ENCODE measurements around the gene REXO1. TPM values are rescaled to one million over a fixed set of nuclear protein-coding genes. Genes with fewer than 3 reads are reported as not detected.

Gene REXO1
- total and polyA plus RNA-seq, 2 of the 8 experiments (the other 6 are each of a cell fraction or from before 2014, with no cell fraction given), result 42.4 to 44.3 TPM

DNA sequence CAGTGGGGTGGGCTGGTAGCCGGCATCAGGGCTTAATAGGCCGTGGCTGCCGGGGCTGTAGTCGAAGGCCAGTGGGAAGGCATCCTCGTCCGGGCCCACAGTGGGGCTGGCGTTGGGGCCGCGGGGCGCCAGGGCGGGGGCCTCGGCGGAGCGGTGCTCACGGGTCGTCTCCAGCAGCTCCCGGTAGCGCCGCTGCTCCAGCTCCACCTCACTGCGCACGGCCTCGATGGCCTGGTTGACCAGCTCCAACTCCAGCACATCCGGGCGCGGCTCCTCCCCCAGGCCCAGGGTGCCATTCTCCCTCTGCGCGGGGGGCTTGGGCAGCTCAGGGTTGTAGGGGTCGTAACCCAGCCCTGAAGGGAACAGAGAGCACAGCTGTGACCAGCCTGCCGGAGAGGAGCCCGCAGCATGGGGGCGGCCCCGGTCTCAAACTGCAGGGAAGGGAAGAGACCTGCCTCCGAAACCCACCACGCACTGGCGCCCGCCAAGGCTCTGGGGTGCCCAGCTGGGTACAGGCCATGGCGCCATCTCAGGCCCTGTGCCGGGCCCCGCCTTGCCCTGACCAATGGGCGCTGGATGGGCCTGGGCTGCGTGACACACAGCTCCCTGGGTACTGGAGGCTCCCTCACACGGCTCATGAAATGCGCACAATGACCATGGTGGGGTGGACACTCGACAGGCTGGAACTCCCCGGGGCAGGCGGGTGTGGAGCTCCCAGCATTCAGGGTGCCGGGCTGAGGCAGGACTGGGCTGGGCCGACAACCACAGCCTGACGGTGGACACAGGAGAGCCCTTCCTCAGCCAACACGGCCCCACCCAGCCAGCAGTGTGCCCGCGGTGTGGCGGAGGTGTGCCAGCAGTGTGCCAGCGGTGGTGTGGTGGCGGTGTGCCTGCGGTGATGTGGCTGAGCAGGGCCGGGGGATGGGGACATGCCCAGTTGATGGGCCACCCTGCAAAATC lies 19.7 kb downstream of the REXO1 start:
- peaks cover 0 to 21% of the 10 kb centered on the region in 2 experiments; a peak in 2 of 4 replicates for H3K79me2 ChIP-seq (ENCODE audit: control insufficient read depth in 1 of 2, insufficient read depth in 2 of 2, low read length in 2 of 2)
- no peak for TF ChIP-seq SRF (IDR thresholded peaks at IDR 0.05; ENCODE audit: low read depth, low read length)
- TF ChIP-seq BRCA1 (IDR thresholded peaks at IDR 0.05; ENCODE audit: low read depth, low read length), result no peak
- no peak for TF ChIP-seq POLR2AphosphoS5 (IDR thresholded peaks at IDR 0.05; ENCODE audit: low read depth, low read length)
- TF ChIP-seq RFX5 (IDR thresholded peaks at IDR 0.05; ENCODE audit: borderline replicate concordance, low read depth, low read length), result no peak
- no peak for TF ChIP-seq JUN (IDR thresholded peaks at IDR 0.05; ENCODE audit: low read depth, low read length)
- TF ChIP-seq POLR2A (IDR thresholded peaks at IDR 0.05; ENCODE audit: control extremely low read depth in 1 of 2, low read depth in 2 of 2, low read length in 2 of 2), result no peak
- TF ChIP-seq KDM1A (IDR thresholded peaks at IDR 0.05; ENCODE audit: borderline replicate concordance, low read length), result no peak
- no peak for TF ChIP-seq TEAD4 (IDR thresholded peaks at IDR 0.05; ENCODE audit: low read depth, low read length)
- TF ChIP-seq CHD2 (IDR thresholded peaks at IDR 0.05; ENCODE audit: low read length), result no peak
- TF ChIP-seq SP2 (IDR thresholded peaks at IDR 0.05; ENCODE audit: low read length), result no peak
- TF ChIP-seq SP4 (IDR thresholded peaks at IDR 0.05; ENCODE audit: low read length), result no peak

More for the DNA sequence above, 19.7 kb downstream of the REXO1 start:
- no peaks in the 10 kb centered on the region for H3K9me3 ChIP-seq (ENCODE audit: insufficient read depth in 2 of 2, low read depth in 1 of 2, low read length in 1 of 2)
- FAIRE-seq (no peak), DNase-seq (ENCODE audit: low read depth in 1 of 2, low spot score in 2 of 2) (no peak)
- H2BK120ac ChIP-seq (replicated peaks; ENCODE audit: low read depth, low read length), result no peak overlapping the region
- H3K4ac ChIP-seq (replicated peaks; ENCODE audit: insufficient read length, low read depth, low read length), result no peak overlapping the region
- no peak overlapping the region for H3K4me2 ChIP-seq (ENCODE audit: insufficient read depth in 1 of 2, low read depth in 2 of 2, low read length in 2 of 2)
- POLR2A ChIA-PET (ENCODE audit: partially characterized antibody), result interaction anchor here (0.5 to 2.8 kb wide), 6 partner anchors 7 to 180 kb away, joined by 3 to 8 read pairs (median 4); no protein-coding TSS in a partner anchor
- no peak overlapping the region for H4K91ac ChIP-seq (replicated peaks; ENCODE audit: insufficient read length, low read length)
- H3K56ac ChIP-seq (replicated peaks; ENCODE audit: insufficient read length, low read depth, low read length), result no peak overlapping the region
- H2BK20ac ChIP-seq (ENCODE audit: low read length), result no peak overlapping the region
- no peak overlapping the region for H2BK15ac ChIP-seq (ENCODE audit: low read length)
- H3K18ac ChIP-seq (ENCODE audit: extremely low read depth, low read length), result no peak overlapping the region
- peaks cover 0 to 7% of the 10 kb centered on the region in 2 experiments for H4K20me1 ChIP-seq (replicated peaks in 1 of 2; ENCODE audit: control insufficient read depth in 1 of 2, insufficient read depth in 2 of 2, low read length in 2 of 2)
- H4K8ac ChIP-seq (ENCODE audit: extremely low read depth, insufficient read depth, low read length), result peak overlapping the region; percentile 51; the same call in 1 of the 2 replicates
- H4K5ac ChIP-seq (ENCODE audit: insufficient read length, low read depth, low read length), result no peak overlapping the region
- no peaks in the 10 kb centered on the region for H3K27me3 ChIP-seq (replicated peaks in 1 of 4; ENCODE audit: control insufficient read depth in 3 of 4, extremely low read depth in 1 of 4, insufficient read depth in 3 of 4, low read length in 3 of 4)
- WGBS, 2 experiments (ENCODE audit: extremely low coverage in 1 of 2, insufficient coverage in 1 of 2, insufficient read length in 1 of 2, insufficient replicate concordance in 2 of 2, low coverage in 1 of 2, low lambda C conversion rate in 2 of 2, missing lambda C conversion rate in 1 of 2), result 92% methylated on average over 47 of the region's 57 CpGs; no CpG with 5 or more reads in 1 of the 2 experiments
- H3K27ac ChIP-seq (ENCODE audit: low read depth, low read length), result no peak overlapping the region
- no peak overlapping the region for H3K4me3 ChIP-seq (ENCODE audit: extremely low read depth in 1 of 4, insufficient read depth in 2 of 4, low read depth in 3 of 4, low read length in 4 of 4)
- no peak overlapping the region for H3K23ac ChIP-seq (ENCODE audit: insufficient read length)
- no peak overlapping the region for H2BK5ac ChIP-seq (ENCODE audit: low read depth, low read length)
- H3K9ac ChIP-seq (replicated peaks in 1 of 4; ENCODE audit: extremely low read depth in 1 of 4, low read depth in 3 of 4, low read length in 3 of 4), result no peak overlapping the region
- peaks cover 6% of the 10 kb centered on the region for H3K79me1 ChIP-seq (ENCODE audit: low read depth, low read length)
- H3K23me2 ChIP-seq (ENCODE audit: low read depth, low read length), result peaks cover 2% of the 10 kb centered on the region; the same call in 1 of the 2 replicates
- H3K36me3 ChIP-seq (ENCODE audit: control insufficient read depth in 2 of 4, insufficient read depth in 4 of 4, low read length in 3 of 4), result peaks cover 3 to 13% (median 4%) of the 10 kb centered on the region in 4 experiments; a peak in 2 of 8 replicates
- no peak overlapping the region for H2AK5ac ChIP-seq (ENCODE audit: low read depth, low read length)
- H2BK12ac ChIP-seq (ENCODE audit: low read depth, low read length), result no peak overlapping the region
- H3K4me1 ChIP-seq (replicated peaks in 1 of 4; ENCODE audit: control insufficient read depth in 3 of 4, insufficient read depth in 4 of 4, low read length in 3 of 4), result peaks cover 0 to 14% (median 8%) of the 10 kb centered on the region in 4 experiments; a peak in 6 of 7 replicates
- H3K14ac ChIP-seq (ENCODE audit: insufficient read length), result no peak overlapping the region
- CTCF ChIA-PET (ENCODE audit: partially characterized antibody), result interaction anchor here (1.1 to 16.5 kb wide), 9 partner anchors 10 to 223 kb away, joined by 3 to 228 read pairs (median 13); partner anchors contain the start of gene UQCR11
- no peak overlapping the region for H2AFZ ChIP-seq (ENCODE audit: low read length)

Data from H1 (cell line).